Endometrium (tissue), 2 donors: Measurements from ENCODE around the gene BCAS1.

Source experiments
- FAIRE-seq: peaks from 2 replicates; lab custom pipeline; 2012; peaks lifted over from hg19 to GRCh38; lab: Jason Lieb, UNC
- donor health status: control.
- donor health status: control.

BCAS1 gene

DNA sequence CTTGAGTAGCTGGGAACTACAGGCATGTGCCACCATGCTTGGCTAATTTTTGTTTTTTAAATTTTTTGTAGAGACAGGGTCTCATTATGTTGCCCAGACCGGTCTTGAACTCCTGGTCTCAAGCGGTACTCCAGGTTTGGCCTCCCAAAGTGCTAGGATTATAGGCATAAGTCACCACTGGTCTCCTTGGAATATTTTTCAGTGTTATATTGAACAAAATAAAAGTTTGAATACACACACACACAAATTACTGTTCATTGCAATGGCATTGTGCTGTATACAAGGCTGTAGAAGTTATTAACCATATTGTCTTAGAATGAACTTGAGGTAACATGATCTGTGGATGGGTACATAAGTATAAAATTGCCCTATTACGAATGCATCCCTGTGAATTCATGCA, 166.1 kb downstream of the BCAS1 start:
- no peak for FAIRE-seq

DNA sequence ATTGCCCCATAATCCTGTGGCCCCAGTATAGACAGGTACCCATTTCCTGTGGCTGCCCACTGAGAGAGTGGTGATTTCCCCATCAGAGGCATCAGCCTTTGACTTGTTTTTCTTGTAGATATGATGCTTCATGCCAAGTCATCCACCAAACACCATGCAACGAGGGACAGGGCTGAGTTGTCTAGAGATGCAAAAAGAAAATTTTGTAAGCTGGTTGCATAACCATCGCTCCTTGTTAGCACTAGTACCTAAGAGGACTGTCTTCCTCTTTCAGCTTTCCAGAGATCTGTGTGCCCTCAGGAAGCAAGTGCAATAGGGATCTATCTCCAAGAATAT, 166.8 kb downstream of the BCAS1 start:
- no peak for FAIRE-seq

DNA sequence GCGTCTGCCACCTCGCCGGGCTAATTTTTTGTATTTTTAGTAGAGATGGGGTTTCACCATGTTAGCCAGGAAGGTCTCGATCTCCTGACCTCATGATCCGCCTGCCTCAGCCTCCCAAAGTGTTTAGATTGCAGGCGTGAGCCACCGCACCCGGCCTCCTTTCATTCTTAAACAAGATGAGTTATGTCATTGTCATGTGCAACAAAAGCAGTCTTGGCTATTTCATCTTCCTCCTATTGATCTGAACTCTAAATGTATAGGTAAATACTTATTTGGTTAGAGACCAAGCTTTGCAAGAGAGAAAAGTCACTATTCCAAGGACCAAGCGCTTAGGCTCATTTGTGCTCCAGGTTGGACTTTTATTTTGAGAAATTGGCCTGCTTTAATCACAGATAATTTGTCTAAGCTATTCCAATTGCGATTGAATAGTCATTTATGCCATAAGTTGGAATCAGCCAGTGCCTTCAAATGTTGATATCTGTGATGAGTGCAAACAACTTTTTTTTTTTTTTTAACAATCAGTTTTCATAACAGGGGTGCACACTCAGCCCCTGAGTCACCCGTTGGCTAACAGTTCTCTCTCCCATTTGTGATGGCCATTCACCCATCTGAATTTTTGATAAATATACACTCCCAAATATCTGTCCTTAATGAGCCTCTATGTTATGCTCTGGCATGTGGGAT, 167.3 kb downstream of the BCAS1 start:
- FAIRE-seq: no peak

GRCh38 chr20:53901497-53902096, 168.8 kb downstream of the BCAS1 start:
- no peak for FAIRE-seq

- FAIRE-seq: no peak
Measured at GRCh38 chr20:53901064-53901463, 169.3 kb downstream of the BCAS1 start.

DNA sequence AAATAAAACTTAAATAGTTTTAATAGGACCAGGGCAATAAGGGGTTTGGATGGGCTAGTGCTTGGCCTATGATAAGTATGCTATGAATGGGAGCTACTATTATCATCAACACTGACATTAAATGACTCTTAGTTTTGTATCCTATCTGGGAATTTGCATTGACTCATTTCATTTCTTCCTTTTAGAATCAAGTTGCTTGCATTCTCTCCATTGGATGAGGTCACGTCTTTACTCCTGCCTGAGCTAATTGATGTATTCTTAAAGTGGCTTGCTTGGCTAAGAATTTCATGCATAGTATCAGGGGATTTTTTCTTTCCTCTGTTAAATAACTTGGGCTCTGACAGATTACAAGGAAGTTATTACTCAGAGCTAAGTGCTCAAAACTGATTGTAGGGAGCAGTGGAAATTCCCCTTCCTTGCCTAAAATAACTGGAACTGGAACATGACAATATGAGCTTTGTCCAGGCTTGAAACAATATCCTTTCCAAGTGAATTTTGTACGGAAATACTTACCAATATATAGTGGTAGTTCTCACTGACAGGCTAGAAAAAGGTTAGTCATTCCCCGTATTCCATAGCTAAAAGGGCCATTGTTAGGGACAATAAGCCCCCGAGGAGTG, 169.9 kb downstream of the BCAS1 start:
- no peak for FAIRE-seq

GRCh38 chr20:53899351-53900167, 170.8 kb downstream of the BCAS1 start:
- no peak for FAIRE-seq

DNA sequence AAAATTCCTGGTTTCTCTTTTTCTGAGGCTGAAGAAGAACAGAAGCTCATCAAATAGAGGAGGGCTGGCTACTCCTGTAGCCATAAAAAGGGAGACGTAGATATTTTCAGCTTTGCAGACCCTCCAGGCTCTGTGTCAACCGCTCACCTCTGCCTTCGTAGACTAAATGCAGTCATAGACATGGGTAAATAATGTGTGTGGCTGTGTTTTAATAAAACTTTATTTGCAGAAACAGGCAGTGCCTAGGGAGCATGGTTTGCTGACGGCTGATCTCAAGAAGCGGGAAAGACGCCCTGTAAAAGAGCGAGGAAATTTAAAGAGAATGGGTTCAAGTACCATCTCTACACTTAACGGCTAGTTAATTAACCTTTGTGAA, 171.8 kb downstream of the BCAS1 start:
- no peak for FAIRE-seq

DNA sequence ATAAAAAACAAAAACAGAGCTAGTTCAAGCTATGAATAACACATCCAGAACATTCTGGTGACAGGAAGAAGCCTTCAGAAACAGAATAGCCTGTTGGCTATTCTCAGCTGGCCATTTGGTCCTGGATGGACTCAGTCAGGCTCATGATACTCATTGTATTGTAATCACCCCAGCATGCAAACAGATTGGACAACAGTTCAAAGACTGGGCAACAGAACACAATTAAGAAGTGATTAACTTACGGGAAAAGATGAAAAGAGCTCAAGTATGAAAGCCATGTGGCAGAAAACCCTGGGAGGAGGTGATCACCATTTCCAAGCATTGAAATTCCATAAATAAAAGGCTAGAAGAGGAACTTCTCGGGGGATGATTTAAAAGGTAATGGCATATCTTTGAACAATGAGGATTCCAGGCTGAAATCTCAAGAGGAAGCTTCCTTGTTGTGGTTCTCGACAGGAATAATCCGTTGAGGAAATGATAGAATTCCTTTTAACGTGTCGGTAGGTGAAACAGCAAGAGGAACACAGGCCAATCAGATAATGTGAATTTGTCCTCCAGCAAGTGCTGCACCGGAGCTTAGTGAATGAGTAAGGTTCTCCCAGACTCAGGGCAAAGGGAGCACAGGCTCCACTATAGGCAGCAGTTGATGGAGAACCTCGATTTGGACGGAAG, 172.4 kb downstream of the BCAS1 start:
- no peak for FAIRE-seq

DNA sequence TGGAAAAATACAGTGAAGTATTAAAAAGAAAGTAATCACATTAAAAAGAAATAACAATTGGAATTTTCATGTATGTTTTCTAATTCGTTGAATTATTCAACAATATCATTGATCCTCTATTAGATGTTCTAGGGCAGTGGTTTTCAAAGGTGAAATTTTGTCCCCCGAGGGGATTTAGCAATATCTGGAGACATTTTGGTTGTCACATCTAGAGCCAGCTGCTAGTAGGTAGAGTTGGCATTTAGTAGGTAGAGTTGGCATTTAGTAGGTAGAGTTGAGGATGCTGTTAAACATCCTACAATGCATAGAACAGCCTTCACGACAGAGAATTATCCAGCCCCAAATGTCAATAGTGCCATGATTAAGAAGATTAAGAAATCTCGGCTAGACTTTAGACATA, 173.7 kb downstream of the BCAS1 start:
- no peak for FAIRE-seq

DNA sequence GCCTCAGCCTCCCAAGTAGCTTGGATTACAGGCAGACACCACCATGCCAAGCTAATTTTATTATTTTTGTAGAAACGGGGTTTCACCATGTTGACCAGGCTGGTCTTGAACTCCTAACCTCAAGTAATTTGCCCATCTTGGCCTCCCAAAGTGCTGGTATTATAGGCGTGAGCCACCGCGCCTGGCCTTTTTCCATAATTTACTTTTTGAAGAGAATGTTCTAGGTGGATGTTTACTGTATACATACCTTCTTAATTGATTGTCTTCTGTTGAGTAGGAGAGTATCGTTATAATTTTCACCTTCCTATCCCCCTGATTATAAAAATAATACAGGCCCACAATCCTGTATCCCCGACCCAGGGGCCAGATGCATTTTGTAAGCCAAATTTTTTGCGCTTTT, 174.4 kb downstream of the BCAS1 start:
- no peak for FAIRE-seq

GRCh38 chr20:53895385-53895755, 175.0 kb downstream of the BCAS1 start:
- no peak for FAIRE-seq

GRCh38 chr20:53894707-53895384, 175.5 kb downstream of the BCAS1 start:
- no peak for FAIRE-seq
